Large intestine (tissue), 3 donors: Measurements from ENCODE around the gene MRTFA. TPM values are rescaled to one million over a fixed set of nuclear protein-coding genes. Genes with fewer than 3 reads are reported as not detected.

Experiments used
- DNase-seq, 2 donors: peaks; one replicate each; pipeline versions ENCODE4 v3.0.0 to v3.0.0-alpha.2; 2013
- H3K27ac ChIP-seq: one replicate; pipeline ENCODE4 v1.5.1; 2013; ENCODE audit warnings: low read length
- H3K27me3 ChIP-seq: 2 replicates; pipeline ENCODE4 v1.6.1; 2013; ENCODE audit warnings: low read length; ENCODE audit not compliant: control insufficient read depth, insufficient read depth
- H3K36me3 ChIP-seq: 2 replicates; pipeline ENCODE4 v1.6.1; 2013; ENCODE audit warnings: low read length; ENCODE audit not compliant: control insufficient read depth, insufficient read depth
- H3K4me1 ChIP-seq: one replicate; pipeline ENCODE4 v1.6.1; 2013; ENCODE audit warnings: low read length; ENCODE audit not compliant: control insufficient read depth, insufficient read depth
- H3K4me3 ChIP-seq: one replicate; pipeline ENCODE4 v1.5.1; 2013; ENCODE audit warnings: low read length
- H3K9me3 ChIP-seq: one replicate; pipeline ENCODE4 v1.6.1; 2013; ENCODE audit warnings: mild to moderate bottlenecking, low read depth, low read length, moderate library complexity; ENCODE audit not compliant: control insufficient read depth
- WGBS: methylation state at CpG from one replicate; pipeline ENCODE4 v1.1.5; 2013; ENCODE audit warnings: low lambda C conversion rate; ENCODE audit not compliant: insufficient coverage; 5-methylcytosine and 5-hydroxymethylcytosine counted together
- polyA plus RNA-seq: library from polyadenylated mRNA; unstranded; fragments of 120-200 nt; gene quantifications from one replicate; pipeline ENCODE4 v1.2.1, GENCODE V29; 2013

Gene MRTFA
- polyA plus RNA-seq, 1 donor = 17.1 TPM

DNA sequence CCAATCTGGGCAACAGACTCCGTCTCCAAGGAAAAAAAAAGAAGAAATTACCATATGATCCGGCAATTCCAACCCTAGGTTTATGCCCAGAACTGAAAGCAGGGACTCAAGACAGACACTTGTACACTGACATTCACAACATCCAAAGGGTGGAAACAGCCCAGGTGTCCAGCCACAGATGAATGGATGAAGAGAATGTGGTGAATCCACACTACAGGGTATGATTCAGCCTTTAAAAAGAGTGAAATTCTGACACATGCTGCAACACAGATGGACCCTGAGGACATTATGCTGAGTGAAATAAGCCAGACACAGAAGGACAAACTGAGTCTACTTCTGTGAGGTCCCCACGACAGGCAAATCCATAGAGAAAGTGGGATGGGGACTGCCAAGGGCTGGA lies 222.2 kb downstream of the MRTFA start:
- Histone ChIP-seq H3K9me3 (peaks cover 9% of the 10 kb centered on the region), H3K4me3 (no peak overlapping the region), H3K27me3 (no peaks in the 10 kb centered on the region), H3K27ac (no peak overlapping the region), H3K4me1 (no peaks in the 10 kb centered on the region), H3K36me3 (peaks cover 49% of the 10 kb centered on the region)
- no CpG with 5 or more reads among the region's 3 CpGs for WGBS
- no peak for DNase-seq

DNA sequence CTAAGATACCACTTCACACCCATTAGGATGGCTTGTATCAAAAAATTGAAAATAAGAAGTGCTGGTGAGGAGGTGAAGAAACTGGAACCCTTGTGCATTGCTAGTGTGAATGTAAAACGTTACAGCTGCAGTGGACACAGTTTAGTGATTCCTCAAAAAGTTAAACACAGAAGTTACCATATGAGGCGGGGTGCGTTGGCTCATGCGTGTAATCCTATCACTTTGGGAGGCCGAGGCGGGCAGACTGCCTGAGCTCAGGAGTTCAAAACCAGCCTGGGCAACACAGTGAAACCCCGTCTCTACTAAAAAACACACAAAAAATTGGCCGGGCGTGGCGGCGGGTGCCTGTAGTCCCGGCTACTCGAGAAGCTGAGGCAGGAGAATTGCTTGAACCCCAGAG lies 222.6 kb downstream of the MRTFA start:
- no peak for DNase-seq
- Histone ChIP-seq H3K4me3 (no peak overlapping the region), H3K9me3 (peaks cover 6% of the 10 kb centered on the region), H3K27ac (no peak overlapping the region), H3K36me3 (peaks cover 49% of the 10 kb centered on the region), H3K27me3 (no peaks in the 10 kb centered on the region), H3K4me1 (no peaks in the 10 kb centered on the region)
- WGBS = no CpG with 5 or more reads among the region's 13 CpGs

DNA sequence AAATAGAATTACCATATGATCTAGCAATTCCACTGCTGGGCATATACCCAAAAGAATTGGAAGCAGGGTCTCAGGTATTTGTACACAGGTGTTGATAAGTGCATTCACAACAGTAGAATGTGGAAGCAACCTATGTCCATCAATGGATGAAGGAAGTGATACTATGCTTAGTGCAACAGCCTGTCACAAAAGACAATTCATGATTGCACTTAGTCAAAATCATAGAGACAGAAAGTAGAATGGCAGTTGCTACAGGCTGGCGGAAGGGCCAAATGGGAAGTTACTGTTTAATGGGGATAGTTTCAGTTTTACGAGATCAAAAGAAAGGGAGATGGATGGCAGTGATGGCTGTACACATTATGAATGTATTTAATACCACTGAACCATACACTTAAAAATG lies 224.1 kb downstream of the MRTFA start:
- DNase-seq = no peak
- peaks cover 54% of the 10 kb centered on the region for H3K36me3 ChIP-seq
- WGBS = no CpG with 5 or more reads among the region's 2 CpGs
- no peak overlapping the region for H3K4me3 ChIP-seq
- H3K27ac ChIP-seq = no peak overlapping the region
- H3K9me3 ChIP-seq = no peaks in the 10 kb centered on the region
- H3K27me3 ChIP-seq = no peaks in the 10 kb centered on the region
- no peaks in the 10 kb centered on the region for H3K4me1 ChIP-seq

DNA sequence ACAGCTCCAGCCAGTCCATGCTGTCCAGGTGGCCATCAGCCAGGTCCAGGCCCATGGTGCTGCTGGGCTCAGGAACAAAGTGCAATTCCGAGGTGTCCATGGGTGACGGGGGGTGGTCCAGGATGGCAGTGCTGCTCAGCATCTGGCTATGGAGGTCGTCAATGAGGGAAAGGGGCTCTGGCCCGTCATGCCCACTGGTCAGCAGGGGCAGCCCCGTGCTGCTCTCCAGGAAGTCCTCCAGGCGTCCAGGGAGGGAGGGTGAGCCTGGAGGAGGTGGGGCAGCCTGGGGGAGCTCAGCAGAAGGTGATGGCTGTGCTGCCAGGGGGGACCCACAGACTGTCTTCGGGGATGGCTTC lies 225.0 kb downstream of the MRTFA start:
- no peaks in the 10 kb centered on the region for H3K27me3 ChIP-seq
- H3K4me3 ChIP-seq = no peak overlapping the region
- no peak for DNase-seq
- H3K4me1 ChIP-seq = no peaks in the 10 kb centered on the region
- no CpG with 5 or more reads among the region's 7 CpGs for whole genome bisulfite sequencing
- H3K9me3 ChIP-seq = no peaks in the 10 kb centered on the region
- no peak overlapping the region for H3K27ac ChIP-seq
- peaks cover 56% of the 10 kb centered on the region for H3K36me3 ChIP-seq

DNA sequence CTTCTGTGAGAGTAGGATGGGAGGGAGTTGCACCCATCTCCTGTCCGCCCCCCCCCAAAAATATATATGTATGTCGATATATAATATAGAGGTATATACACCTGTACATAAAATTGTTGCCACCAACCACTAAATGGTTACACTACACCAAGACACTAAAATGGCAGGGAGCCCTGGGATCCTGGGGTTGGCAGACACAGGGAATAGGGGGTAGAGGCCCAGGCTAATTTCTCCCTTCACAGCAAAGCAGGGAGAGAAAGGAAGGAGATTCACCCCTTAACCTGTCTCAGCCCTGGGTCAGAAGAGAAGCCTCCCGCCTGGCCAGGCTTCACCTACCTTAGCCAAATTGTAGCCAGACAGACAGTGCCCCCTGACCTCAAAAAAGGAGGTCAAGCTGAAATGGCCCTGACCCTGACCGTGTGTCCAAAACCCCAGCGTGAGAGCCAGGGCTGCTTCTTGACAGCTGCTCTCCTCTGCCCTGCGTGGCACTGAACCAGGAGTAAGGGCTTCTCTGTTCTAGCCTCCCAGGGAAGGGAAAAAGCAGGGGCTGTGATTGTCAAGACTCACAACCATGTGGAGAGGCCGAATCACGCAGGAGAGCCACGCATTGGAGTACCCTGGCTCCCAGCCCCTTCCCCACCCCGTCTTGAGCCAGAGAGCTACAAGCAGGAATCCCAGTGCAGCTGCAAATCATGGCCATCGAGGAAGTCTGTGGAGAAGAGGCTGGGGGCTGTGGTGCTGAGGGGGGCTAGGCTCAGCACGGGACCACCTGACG lies 225.6 kb downstream of the MRTFA start:
- no peak for DNase-seq
- H3K9me3 ChIP-seq = no peaks in the 10 kb centered on the region
- no CpG with 5 or more reads among the region's 13 CpGs for WGBS
- H3K36me3 ChIP-seq = peaks cover 59% of the 10 kb centered on the region
- no peak overlapping the region for H3K4me3 ChIP-seq
- H3K27ac ChIP-seq = no peak overlapping the region
- H3K4me1 ChIP-seq = no peaks in the 10 kb centered on the region
- H3K27me3 ChIP-seq = no peaks in the 10 kb centered on the region

DNA sequence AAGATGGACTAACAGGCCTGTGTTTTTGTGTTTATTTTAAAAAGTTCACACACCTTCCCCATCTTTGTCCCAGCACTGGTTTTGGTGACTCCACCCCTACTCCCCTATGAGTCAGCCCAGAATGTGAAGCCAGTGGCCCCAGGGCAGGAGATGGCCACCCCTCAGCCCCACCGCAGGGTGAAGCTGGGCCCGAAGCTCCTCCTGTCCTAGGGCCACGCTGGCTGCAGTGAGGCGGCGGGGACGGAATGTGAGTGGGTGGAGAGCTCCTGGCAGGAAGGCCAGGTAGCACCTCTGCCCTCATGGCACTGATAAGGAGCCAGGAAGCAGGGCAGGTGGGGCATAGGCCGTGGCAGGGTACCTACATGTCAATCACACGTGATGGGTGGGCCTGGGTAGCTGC lies 226.2 kb downstream of the MRTFA start:
- no CpG with 5 or more reads among the region's 8 CpGs for WGBS
- H3K4me1 ChIP-seq = no peaks in the 10 kb centered on the region

DNA sequence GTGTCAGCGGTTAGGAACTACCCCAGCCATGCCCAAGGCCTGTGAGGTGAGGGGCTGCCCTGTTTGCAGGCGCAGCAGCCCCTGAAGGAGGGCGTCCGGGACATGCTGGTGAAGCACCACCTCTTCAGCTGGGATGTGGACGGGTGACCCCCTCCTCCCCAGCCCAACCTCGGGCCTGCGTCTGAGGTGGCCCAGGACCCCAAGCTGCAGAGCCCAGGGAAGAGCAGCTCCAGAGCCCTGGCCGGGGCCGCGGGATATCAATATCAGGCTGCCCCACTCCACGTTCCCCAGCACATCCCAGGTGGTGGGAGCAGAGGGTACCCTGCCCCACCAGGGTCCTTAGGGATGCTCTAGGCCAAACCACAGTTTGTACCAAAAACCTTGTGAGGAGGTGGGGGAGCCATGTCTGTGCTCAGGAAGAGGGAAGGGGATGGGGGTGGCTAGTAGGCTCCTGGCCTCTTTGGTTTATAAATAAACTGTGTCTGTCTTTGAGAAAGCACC lies 226.9 kb downstream of the MRTFA start:
- no peak overlapping the region for H3K4me3 ChIP-seq
- no peak overlapping the region for H3K27ac ChIP-seq
- no peak for DNase-seq
- no peaks in the 10 kb centered on the region for H3K27me3 ChIP-seq
- H3K36me3 ChIP-seq = peaks cover 72% of the 10 kb centered on the region
- WGBS = no CpG with 5 or more reads among the region's 11 CpGs
- H3K4me1 ChIP-seq = no peaks in the 10 kb centered on the region
- H3K9me3 ChIP-seq = no peaks in the 10 kb centered on the region

More for the DNA sequence above, 226.2 kb downstream of the MRTFA start:
- Histone ChIP-seq H3K27ac (no peak overlapping the region), H3K9me3 (no peaks in the 10 kb centered on the region), H3K4me3 (no peak overlapping the region), H3K36me3 (peaks cover 66% of the 10 kb centered on the region), H3K27me3 (no peaks in the 10 kb centered on the region)
- no peak for DNase-seq

DNA sequence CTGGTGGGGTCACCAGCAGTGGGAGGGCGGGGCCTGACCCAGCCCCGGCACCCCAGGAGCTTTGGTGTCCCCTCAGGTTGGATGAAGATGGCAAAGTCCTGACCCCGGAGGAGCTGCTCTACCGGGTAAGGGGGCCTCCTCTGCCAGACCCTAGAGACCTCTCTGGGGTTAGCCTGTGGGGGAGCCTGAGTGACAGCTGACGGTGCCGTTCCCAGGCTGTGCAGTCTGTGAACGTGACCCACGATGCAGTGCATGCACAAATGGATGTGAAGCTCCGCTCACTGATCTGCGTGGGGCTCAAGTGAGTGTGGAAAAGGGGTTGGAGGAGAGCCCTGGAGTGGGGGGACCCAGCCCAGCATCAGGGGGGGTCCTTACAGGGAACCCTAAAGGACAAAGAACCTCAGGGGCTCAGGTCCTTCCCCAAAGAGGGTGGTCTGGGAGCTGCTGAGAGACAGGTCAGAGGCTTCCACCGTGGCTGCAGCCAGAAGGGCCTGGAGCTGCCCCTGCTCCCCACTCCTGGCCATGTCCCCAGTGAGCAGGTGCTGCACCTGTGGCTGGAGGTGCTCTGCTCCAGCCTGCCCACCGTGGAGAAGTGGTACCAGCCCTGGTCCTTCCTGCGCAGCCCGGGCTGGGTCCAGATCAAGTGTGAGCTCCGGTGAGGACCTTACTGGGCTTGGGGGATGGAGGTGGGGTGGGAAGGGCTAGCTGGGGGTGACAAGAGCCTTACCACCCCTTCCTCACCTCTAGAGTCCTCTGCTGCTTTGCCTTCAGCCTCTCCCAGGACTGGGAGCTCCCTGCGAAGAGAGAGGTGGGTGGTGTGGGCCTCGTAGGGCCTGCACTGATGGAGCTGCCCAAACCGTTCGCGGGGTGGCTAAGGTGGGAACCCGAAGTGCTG lies 227.6 kb downstream of the MRTFA start:
- no CpG with 5 or more reads among the region's 21 CpGs for whole genome bisulfite sequencing
- Histone ChIP-seq H3K36me3 (peaks cover 79% of the 10 kb centered on the region), H3K4me3 (no peak overlapping the region), H3K4me1 (no peaks in the 10 kb centered on the region), H3K27ac (no peak overlapping the region), H3K27me3 (no peaks in the 10 kb centered on the region), H3K9me3 (no peaks in the 10 kb centered on the region)
- no peak for DNase-seq

DNA sequence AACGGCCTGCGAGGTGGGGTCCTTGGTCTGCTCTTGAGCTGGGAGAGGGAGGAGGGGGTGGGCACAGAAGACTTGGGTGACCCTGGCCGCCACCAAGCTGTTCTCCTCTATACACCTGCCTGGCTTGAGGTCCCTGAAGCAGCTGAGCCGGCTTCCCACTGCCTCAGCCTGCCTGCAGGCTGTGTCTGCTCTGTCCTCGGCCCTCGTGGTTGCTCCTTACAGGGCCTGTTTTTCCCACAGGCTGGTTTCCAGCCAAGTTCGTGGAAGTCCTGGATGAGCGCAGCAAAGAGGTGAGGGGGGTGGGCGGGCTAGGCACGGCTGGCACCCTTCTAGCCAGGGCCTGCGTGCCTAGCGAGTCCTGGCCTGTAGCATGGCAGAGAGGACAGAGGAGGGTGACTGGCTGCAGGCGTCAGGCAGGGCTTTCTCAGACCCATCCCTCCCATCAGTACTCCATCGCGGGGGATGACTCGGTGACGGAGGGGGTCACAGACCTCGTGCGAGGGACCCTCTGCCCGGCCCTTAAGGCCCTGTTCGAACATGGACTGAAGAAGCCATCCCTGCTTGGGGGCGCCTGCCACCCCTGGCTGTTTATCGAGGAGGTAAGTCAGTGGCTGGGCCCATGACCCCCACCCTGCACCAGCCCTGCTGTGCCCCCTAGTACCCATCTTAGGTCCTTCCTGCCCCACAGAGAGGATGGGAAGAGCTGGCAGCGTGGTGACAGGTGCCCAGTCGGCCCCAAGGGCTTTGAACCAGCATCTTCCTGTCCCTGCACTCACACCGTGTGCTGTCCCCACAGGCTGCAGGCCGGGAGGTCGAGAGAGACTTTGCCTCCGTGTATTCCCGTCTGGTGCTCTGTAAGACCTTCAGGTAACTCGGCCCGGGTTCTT lies 228.4 kb downstream of the MRTFA start:
- Histone ChIP-seq H3K4me3 (no peak overlapping the region), H3K9me3 (no peaks in the 10 kb centered on the region), H3K36me3 (peaks cover 83% of the 10 kb centered on the region), H3K27me3 (no peaks in the 10 kb centered on the region), H3K27ac (no peak overlapping the region), H3K4me1 (no peaks in the 10 kb centered on the region)
- WGBS = no CpG with 5 or more reads among the region's 32 CpGs
- no peak for DNase-seq
